Measurements from ENCODE around the gene UBAP2L.

UBAP2L gene

GRCh38 chr1:154264454-154264853 is 43.7 kb downstream of the UBAP2L start:
- H2BK15ac ChIP-seq (ENCODE audit: low read length) = no peak overlapping the region
- DNase-seq (ENCODE audit: low spot score) = no peak
- H2BK12ac ChIP-seq (ENCODE audit: low read length) = no peak overlapping the region
- peaks cover 58 to 98% of the 10 kb centered on the region in 2 donors for H3K36me3 ChIP-seq (replicated peaks in 1 of 2; ENCODE audit: control insufficient read depth in 2 of 2, insufficient read depth in 2 of 2, low read length in 2 of 2)
- H3K79me1 ChIP-seq (ENCODE audit: low read depth, low read length) = no peaks in the 10 kb centered on the region
- no peak overlapping the region for H4K8ac ChIP-seq (ENCODE audit: low read depth, low read length)
- H2BK120ac ChIP-seq (ENCODE audit: low read depth, low read length) = no peak overlapping the region
- no peak overlapping the region for H3K4me2 ChIP-seq (ENCODE audit: insufficient read depth, low read length, poor library complexity, severe bottlenecking)
- no peak overlapping the region for H3K14ac ChIP-seq (ENCODE audit: low read length)
- no peaks in the 10 kb centered on the region for H3K27me3 ChIP-seq (ENCODE audit: control insufficient read depth in 3 of 3, insufficient read depth in 3 of 3, low read depth in 1 of 3, low read length in 3 of 3)
- no peak overlapping the region for H3K4ac ChIP-seq (ENCODE audit: low read length)
- no peak overlapping the region for H2BK5ac ChIP-seq (ENCODE audit: low read length)
- no peak overlapping the region for H4K91ac ChIP-seq (ENCODE audit: low read depth, low read length, poor library complexity)
- no peaks in the 10 kb centered on the region for H3K9me3 ChIP-seq (replicated peaks in 1 of 2; ENCODE audit: control insufficient read depth in 2 of 2, insufficient read depth in 1 of 2, low read depth in 1 of 2, low read length in 2 of 2)
- H3K23ac ChIP-seq (ENCODE audit: low read depth, low read length, poor library complexity) = no peak overlapping the region
- no peak overlapping the region for H3K27ac ChIP-seq (replicated peaks; ENCODE audit: low read length)
- H3K4me1 ChIP-seq (ENCODE audit: control insufficient read depth in 2 of 2, insufficient read depth in 1 of 2, low read depth in 1 of 2, low read length in 2 of 2) = no peaks in the 10 kb centered on the region
- no peak overlapping the region for H3K18ac ChIP-seq (ENCODE audit: low read length)
- no peak overlapping the region for H3K9ac ChIP-seq (ENCODE audit: low read depth, low read length, poor library complexity)
- H3K4me3 ChIP-seq (ENCODE audit: low read length in 2 of 2) = no peak overlapping the region
- no peak overlapping the region for H2AFZ ChIP-seq (ENCODE audit: low read length)
- H2AK5ac ChIP-seq (ENCODE audit: low read depth, low read length) = no peak overlapping the region
- WGBS, 2 donors (ENCODE audit: extremely low coverage in 2 of 2, insufficient read length in 2 of 2, insufficient replicate concordance in 1 of 2) = no CpG with 5 or more reads among the region's 1 CpG

- Histone ChIP-seq H3K9ac (ENCODE audit: low read depth, low read length, poor library complexity) (no peak overlapping the region), H2BK120ac (ENCODE audit: low read depth, low read length) (no peak overlapping the region), H2AK5ac (ENCODE audit: low read depth, low read length) (no peak overlapping the region), H3K27ac (replicated peaks; ENCODE audit: low read length) (no peak overlapping the region), H3K4me3 (ENCODE audit: low read length in 2 of 2) (no peak overlapping the region), H3K9me3 (replicated peaks in 1 of 2; ENCODE audit: control insufficient read depth in 2 of 2, insufficient read depth in 1 of 2, low read depth in 1 of 2, low read length in 2 of 2) (no peaks in the 10 kb centered on the region), H3K36me3 (replicated peaks in 1 of 2; ENCODE audit: control insufficient read depth in 2 of 2, insufficient read depth in 2 of 2, low read length in 2 of 2) (peaks cover 54 to 98% of the 10 kb centered on the region in 2 donors), H2BK12ac (ENCODE audit: low read length) (no peak overlapping the region), H3K4ac (ENCODE audit: low read length) (no peak overlapping the region), H3K14ac (ENCODE audit: low read length) (no peak overlapping the region), H3K27me3 (ENCODE audit: control insufficient read depth in 3 of 3, insufficient read depth in 3 of 3, low read depth in 1 of 3, low read length in 3 of 3) (no peaks in the 10 kb centered on the region), H2AFZ (ENCODE audit: low read length) (no peak overlapping the region), H3K4me1 (ENCODE audit: control insufficient read depth in 2 of 2, insufficient read depth in 1 of 2, low read depth in 1 of 2, low read length in 2 of 2) (no peaks in the 10 kb centered on the region), H2BK5ac (ENCODE audit: low read length) (no peak overlapping the region), H3K4me2 (ENCODE audit: insufficient read depth, low read length, poor library complexity, severe bottlenecking) (no peak overlapping the region), H3K79me1 (ENCODE audit: low read depth, low read length) (no peaks in the 10 kb centered on the region), H2BK15ac (ENCODE audit: low read length) (no peak overlapping the region), H4K8ac (ENCODE audit: low read depth, low read length) (no peak overlapping the region), H3K18ac (ENCODE audit: low read length) (no peak overlapping the region), H3K23ac (ENCODE audit: low read depth, low read length, poor library complexity) (no peak overlapping the region), H4K91ac (ENCODE audit: low read depth, low read length, poor library complexity) (no peak overlapping the region)
- WGBS, 2 donors (ENCODE audit: extremely low coverage in 2 of 2, insufficient read length in 2 of 2, insufficient replicate concordance in 1 of 2) = 100% methylated on average over 1 of the region's 4 CpGs; no CpG with 5 or more reads in 1 of the 2 donors
- no peak for DNase-seq (ENCODE audit: low spot score)
Observed at GRCh38 chr1:154265586-154265985, 44.8 kb downstream of the UBAP2L start.

- Histone ChIP-seq H3K4me2 (ENCODE audit: insufficient read depth, low read length, poor library complexity, severe bottlenecking) (no peak overlapping the region), H3K36me3 (replicated peaks in 1 of 2; ENCODE audit: control insufficient read depth in 2 of 2, insufficient read depth in 2 of 2, low read length in 2 of 2) (peaks cover 24 to 72% of the 10 kb centered on the region in 2 donors), H2BK12ac (ENCODE audit: low read length) (no peak overlapping the region), H3K27me3 (ENCODE audit: control insufficient read depth in 3 of 3, insufficient read depth in 3 of 3, low read depth in 1 of 3, low read length in 3 of 3) (no peaks in the 10 kb centered on the region), H2BK15ac (ENCODE audit: low read length) (no peak overlapping the region), H3K9ac (ENCODE audit: low read depth, low read length, poor library complexity) (no peak overlapping the region), H2AFZ (ENCODE audit: low read length) (no peak overlapping the region), H3K9me3 (replicated peaks in 1 of 2; ENCODE audit: control insufficient read depth in 2 of 2, insufficient read depth in 1 of 2, low read depth in 1 of 2, low read length in 2 of 2) (no peaks in the 10 kb centered on the region), H4K91ac (ENCODE audit: low read depth, low read length, poor library complexity) (no peak overlapping the region), H2BK5ac (ENCODE audit: low read length) (no peak overlapping the region), H3K4ac (ENCODE audit: low read length) (no peak overlapping the region), H3K14ac (ENCODE audit: low read length) (no peak overlapping the region), H2BK120ac (ENCODE audit: low read depth, low read length) (no peak overlapping the region), H2AK5ac (ENCODE audit: low read depth, low read length) (no peak overlapping the region), H3K23ac (ENCODE audit: low read depth, low read length, poor library complexity) (no peak overlapping the region), H4K8ac (ENCODE audit: low read depth, low read length) (no peak overlapping the region), H3K18ac (ENCODE audit: low read length) (no peak overlapping the region), H3K4me3 (ENCODE audit: low read length in 2 of 2) (no peak overlapping the region), H3K79me1 (ENCODE audit: low read depth, low read length) (peaks cover 2% of the 10 kb centered on the region), H3K27ac (replicated peaks; ENCODE audit: low read length) (no peak overlapping the region), H3K4me1 (ENCODE audit: control insufficient read depth in 2 of 2, insufficient read depth in 1 of 2, low read depth in 1 of 2, low read length in 2 of 2) (no peaks in the 10 kb centered on the region)
- no peak for DNase-seq (ENCODE audit: low spot score)
- no CpG with 5 or more reads among the region's 5 CpGs for WGBS, 2 donors (ENCODE audit: extremely low coverage in 2 of 2, insufficient read length in 2 of 2, insufficient replicate concordance in 1 of 2)
Observed at GRCh38 chr1:154270833-154271232, 50.1 kb downstream of the UBAP2L start.

GRCh38 chr1:154272217-154272998 is 51.7 kb downstream of the UBAP2L start, which contains the start of gene HAX1:
TSS of gene HAX1 (plus strand) at chr1:154272629. CDS start at chr1:154272724, 95 bp downstream.
- Histone ChIP-seq H2AFZ (ENCODE audit: low read length) (peak within 1 kb of the TSS; percentile 85), H3K18ac (ENCODE audit: low read length) (peak within 1 kb of the TSS; percentile 76), H2BK15ac (ENCODE audit: low read length) (no peak within 1 kb of the TSS), H3K4me2 (ENCODE audit: insufficient read depth, low read length, poor library complexity, severe bottlenecking) (peak within 1 kb of the TSS; percentile 81), H3K4me1 (ENCODE audit: control insufficient read depth in 2 of 2, insufficient read depth in 1 of 2, low read depth in 1 of 2, low read length in 2 of 2) (no peaks in the 10 kb centered on the region), H4K8ac (ENCODE audit: low read depth, low read length) (peak within 1 kb of the TSS; percentile 75), H3K4me3 (ENCODE audit: low read length in 2 of 2) (peak within 1 kb of the TSS; percentile 71 to 91), H3K36me3 (replicated peaks in 1 of 2; ENCODE audit: control insufficient read depth in 2 of 2, insufficient read depth in 2 of 2, low read length in 2 of 2) (peaks cover 19 to 66% of the 10 kb centered on the region in 2 donors), H3K27me3 (ENCODE audit: control insufficient read depth in 3 of 3, insufficient read depth in 3 of 3, low read depth in 1 of 3, low read length in 3 of 3) (no peaks in the 10 kb centered on the region), H4K91ac (ENCODE audit: low read depth, low read length, poor library complexity) (no peak within 1 kb of the TSS), H3K79me1 (ENCODE audit: low read depth, low read length) (peaks cover 2% of the 10 kb centered on the region), H3K27ac (replicated peaks; ENCODE audit: low read length) (peak within 1 kb of the TSS; percentile 73), H2BK12ac (ENCODE audit: low read length) (no peak within 1 kb of the TSS), H3K14ac (ENCODE audit: low read length) (peak within 1 kb of the TSS; percentile 11), H2BK120ac (ENCODE audit: low read depth, low read length) (no peak within 1 kb of the TSS), H3K4ac (ENCODE audit: low read length) (no peak within 1 kb of the TSS), H3K9ac (ENCODE audit: low read depth, low read length, poor library complexity) (peak within 1 kb of the TSS; percentile 80), H2BK5ac (ENCODE audit: low read length) (no peak within 1 kb of the TSS), H3K9me3 (replicated peaks in 1 of 2; ENCODE audit: control insufficient read depth in 2 of 2, insufficient read depth in 1 of 2, low read depth in 1 of 2, low read length in 2 of 2) (no peaks in the 10 kb centered on the region), H2AK5ac (ENCODE audit: low read depth, low read length) (no peak within 1 kb of the TSS), H3K23ac (ENCODE audit: low read depth, low read length, poor library complexity) (no peak within 1 kb of the TSS)
- DNase-seq (ENCODE audit: low spot score) = peak; percentile 89
- no CpG with 5 or more reads among the region's 47 CpGs for WGBS, 2 donors (ENCODE audit: extremely low coverage in 2 of 2, insufficient read length in 2 of 2, insufficient replicate concordance in 1 of 2)

Measured in neuronal stem cell (in vitro differentiated cells).